Activated CD8-positive, alpha-beta memory T cell treated with anti-CD3 and anti-CD28 coated beads, Interleukin-2, amount 10 ng/mL, durations not matched to agents 7 days and 5 days (primary cell): ENCODE data around the gene AGR2. TPM values are rescaled to one million over a fixed set of nuclear protein-coding genes. Genes with fewer than 3 reads are reported as not detected.

Experiments used
- ATAC-seq: fragments of 150-1000 bp; cut with Tn5 transposase; one replicate; pipeline ENCODE4 v1.10.0; 2021; ENCODE audit warnings: moderate library complexity
- CTCF ChIA-PET: fragments of 350-600 bp; sonication (Branson Sonifier 250); formaldehyde crosslinking; loops from one replicate; lab custom pipeline; 2021; ENCODE audit warnings: antibody characterized with exemption; lab: Charles Lee
- DNase-seq: peaks from one replicate; pipeline ENCODE4 v3.0.0-alpha.2; 2020
- H3K27ac Mint-ChIP-seq: one replicate; pipeline ENCODE4 v1.8.0; 2021; ENCODE audit warnings: mild to moderate bottlenecking, mixed read lengths
- H3K27me3 Mint-ChIP-seq: one replicate; pipeline ENCODE4 v1.8.0; 2021; ENCODE audit warnings: mixed read lengths
- H3K36me3 Mint-ChIP-seq: one replicate; pipeline ENCODE4 v1.8.0; 2021; ENCODE audit warnings: mild to moderate bottlenecking, mixed read lengths
- H3K4me1 Mint-ChIP-seq: one replicate; pipeline ENCODE4 v1.8.0; 2021; ENCODE audit warnings: mixed read lengths
- H3K4me3 Mint-ChIP-seq: one replicate; pipeline ENCODE4 v1.8.0; 2021; ENCODE audit warnings: mild to moderate bottlenecking, moderate library complexity, mixed read lengths
- H3K9me3 Mint-ChIP-seq: one replicate; pipeline ENCODE4 v1.8.0; 2022; ENCODE audit warnings: low read depth, mixed read lengths
- total RNA-seq, 2 experiments: library from RNA; stranded (reverse); gene quantifications; one replicate each; pipeline ENCODE4 v1.2.3, GENCODE V29; 2021

Gene AGR2
- total RNA-seq, 2 experiments from 2014 or later = not detected

- Mint-ChIP-seq H3K4me3 (no peak overlapping the region), H3K36me3 (no peaks in the 10 kb centered on the region), H3K9me3 (no peaks in the 10 kb centered on the region), H3K4me1 (peaks cover 13% of the 10 kb centered on the region), H3K27me3 (peaks cover 29% of the 10 kb centered on the region), H3K27ac (no peak overlapping the region)
- CTCF ChIA-PET = no interaction called here
- ATAC-seq (no peak), DNase-seq (no peak)
Observed at GRCh38 chr7:16758036-16758435, 46.8 kb downstream of the AGR2 start.

- H3K9me3 Mint-ChIP-seq = no peaks in the 10 kb centered on the region
Observed at GRCh38 chr7:16755397-16755796, 49.4 kb downstream of the AGR2 start.

GRCh38 chr7:16754856-16755317 lies 49.9 kb downstream of the AGR2 start:
- ATAC-seq = no peak
- no peak for DNase-seq
- H3K9me3 Mint-ChIP-seq = no peaks in the 10 kb centered on the region
- peak overlapping the region; percentile 64 for H3K4me3 Mint-ChIP-seq
- peaks cover 31% of the 10 kb centered on the region for H3K27me3 Mint-ChIP-seq
- H3K27ac Mint-ChIP-seq = no peak overlapping the region
- CTCF ChIA-PET = interaction anchor here (0.6 to 1.1 kb wide), 2 partner anchors 15 to 69 kb away, joined by 3 read pairs; no protein-coding TSS in a partner anchor
- H3K4me1 Mint-ChIP-seq = peaks cover 14% of the 10 kb centered on the region
- no peaks in the 10 kb centered on the region for H3K36me3 Mint-ChIP-seq

More at GRCh38 chr7:16755397-16755796, 49.4 kb downstream of the AGR2 start:
- DNase-seq (no peak), ATAC-seq (no peak)
- Mint-ChIP-seq H3K4me3 (no peak overlapping the region), H3K4me1 (peaks cover 14% of the 10 kb centered on the region), H3K27ac (no peak overlapping the region), H3K27me3 (peaks cover 31% of the 10 kb centered on the region), H3K36me3 (no peaks in the 10 kb centered on the region)
- CTCF ChIA-PET = interaction anchor here (0.6 to 1.1 kb wide), 2 partner anchors 16 to 70 kb away, joined by 3 read pairs; no protein-coding TSS in a partner anchor

GRCh38 chr7:16753932-16754855 lies 50.6 kb downstream of the AGR2 start:
- H3K27me3 Mint-ChIP-seq = peaks cover 31% of the 10 kb centered on the region
- no peak overlapping the region for H3K27ac Mint-ChIP-seq
- H3K4me1 Mint-ChIP-seq = peaks cover 12% of the 10 kb centered on the region
- H3K4me3 Mint-ChIP-seq = peak overlapping the region; percentile 64
- DNase-seq = no peak
- CTCF ChIA-PET = interaction anchor here (1.1 kb wide), 1 partner anchor 14 kb away, joined by 3 read pairs; no protein-coding TSS in a partner anchor
- peak; percentile 27 for ATAC-seq
- H3K9me3 Mint-ChIP-seq = no peaks in the 10 kb centered on the region
- no peaks in the 10 kb centered on the region for H3K36me3 Mint-ChIP-seq

GRCh38 chr7:16753102-16753931 lies 51.5 kb downstream of the AGR2 start, which contains the start of gene TSPAN13:
TSPAN13 (plus strand) TSS chr7:16753755; CDS start chr7:16753968, 213 bp downstream.
- Mint-ChIP-seq H3K4me1 (peaks cover 10% of the 10 kb centered on the region), H3K4me3 (peak within 1 kb of the TSS; percentile 64), H3K27me3 (peaks cover 31% of the 10 kb centered on the region), H3K36me3 (no peaks in the 10 kb centered on the region), H3K27ac (no peak within 1 kb of the TSS), H3K9me3 (no peaks in the 10 kb centered on the region)
- DNase-seq (peak; percentile 82), ATAC-seq (peak; percentile 95)
- CTCF ChIA-PET = no interaction called here

GRCh38 chr7:16747102-16747501 lies 57.7 kb downstream of the AGR2 start:
- Mint-ChIP-seq H3K36me3 (no peaks in the 10 kb centered on the region), H3K4me3 (no peak overlapping the region)

GRCh38 chr7:16745645-16746044 lies 59.2 kb downstream of the AGR2 start:
- no peaks in the 10 kb centered on the region for H3K36me3 Mint-ChIP-seq
- CTCF ChIA-PET = no interaction called here
- DNase-seq = no peak
- ATAC-seq = no peak
- H3K27me3 Mint-ChIP-seq = no peaks in the 10 kb centered on the region
- no peak overlapping the region for H3K27ac Mint-ChIP-seq
- no peaks in the 10 kb centered on the region for H3K4me1 Mint-ChIP-seq
- H3K4me3 Mint-ChIP-seq = no peak overlapping the region
- no peaks in the 10 kb centered on the region for H3K9me3 Mint-ChIP-seq

More at GRCh38 chr7:16747102-16747501, 57.7 kb downstream of the AGR2 start:
- Mint-ChIP-seq H3K27me3 (peaks cover 2% of the 10 kb centered on the region), H3K27ac (no peak overlapping the region), H3K9me3 (no peaks in the 10 kb centered on the region), H3K4me1 (peaks cover 1% of the 10 kb centered on the region)
- CTCF ChIA-PET = no interaction called here
- DNase-seq (no peak), ATAC-seq (no peak)

- no peak overlapping the region for H3K4me3 Mint-ChIP-seq
- DNase-seq = no peak
- CTCF ChIA-PET = interaction anchor here (1.1 kb wide), 1 partner anchor 12 kb away, joined by 3 read pairs; no protein-coding TSS in a partner anchor
Observed at GRCh38 chr7:16744518-16745250, 60.1 kb downstream of the AGR2 start.

GRCh38 chr7:16743236-16743635 lies 61.6 kb downstream of the AGR2 start:
- CTCF ChIA-PET = interaction anchor here (1.1 kb wide), 1 partner anchor 13 kb away, joined by 3 read pairs; no protein-coding TSS in a partner anchor
- H3K27ac Mint-ChIP-seq = no peak overlapping the region
- no peaks in the 10 kb centered on the region for H3K4me1 Mint-ChIP-seq
- no peak for ATAC-seq
- H3K27me3 Mint-ChIP-seq = no peaks in the 10 kb centered on the region
- H3K36me3 Mint-ChIP-seq = no peaks in the 10 kb centered on the region
- no peaks in the 10 kb centered on the region for H3K9me3 Mint-ChIP-seq
- no peak for DNase-seq
- H3K4me3 Mint-ChIP-seq = no peak overlapping the region

More at GRCh38 chr7:16744518-16745250, 60.1 kb downstream of the AGR2 start:
- ATAC-seq = no peak
- H3K27ac Mint-ChIP-seq = no peak overlapping the region
- H3K4me1 Mint-ChIP-seq = no peaks in the 10 kb centered on the region
- H3K9me3 Mint-ChIP-seq = no peaks in the 10 kb centered on the region
- H3K36me3 Mint-ChIP-seq = no peaks in the 10 kb centered on the region
- no peaks in the 10 kb centered on the region for H3K27me3 Mint-ChIP-seq

- Mint-ChIP-seq H3K4me3 (no peak overlapping the region), H3K27ac (no peak overlapping the region), H3K27me3 (no peaks in the 10 kb centered on the region), H3K9me3 (no peaks in the 10 kb centered on the region), H3K4me1 (no peaks in the 10 kb centered on the region), H3K36me3 (no peaks in the 10 kb centered on the region)
- DNase-seq (no peak), ATAC-seq (no peak)
- CTCF ChIA-PET = no interaction called here
Observed at GRCh38 chr7:16742547-16742946, 62.3 kb downstream of the AGR2 start.
